Loucy (cell line): ENCODE data around the gene AIG1.

Source experiments
- CTCF ChIP-seq: fragments of 200-600 bp; sonication (generic); conservative IDR thresholded peaks from 2 replicates; pipeline ENCODE4 v1.5.1; 2014; ENCODE audit warnings: mild to moderate bottlenecking, antibody characterized with exemption, low read length
- EZH2phosphoT487 ChIP-seq: fragments of 200-600 bp; IDR thresholded peaks from 2 replicates; pipeline ENCODE4 v1.6.1; 2018; ENCODE audit warnings: antibody characterized with exemption, mild to moderate bottlenecking, moderate library complexity, borderline replicate concordance

GRCh38 chr6:143097224-143097795, 36.6 kb downstream of the AIG1 start:
- TF ChIP-seq CTCF (no peak), EZH2phosphoT487 (no peak)
